ENCODE data around the gene TSPO2. TPM values are rescaled to one million over a fixed set of nuclear protein-coding genes. Genes with fewer than 3 reads are reported as not detected.

Gene TSPO2
- total RNA-seq, 1 donor from 2014 or later = not detected

GRCh38 chr6:41088451-41088850 lies 46.2 kb downstream of the TSPO2 start:
- no peaks in the 10 kb centered on the region for H3K36me3 Mint-ChIP-seq (ENCODE audit: unreplicated experiment)
- no peak for TF ChIP-seq CTCF (IDR thresholded peaks at IDR 0.05; ENCODE audit: partially characterized antibody, unreplicated experiment)
- no peaks in the 10 kb centered on the region for H3K4me1 Mint-ChIP-seq (ENCODE audit: low read depth, unreplicated experiment)
- H3K27me3 Mint-ChIP-seq (ENCODE audit: unreplicated experiment) = no peaks in the 10 kb centered on the region
- no peak overlapping the region for H3K4me3 Mint-ChIP-seq (ENCODE audit: unreplicated experiment)
- no peaks in the 10 kb centered on the region for H3K9me3 Mint-ChIP-seq (ENCODE audit: unreplicated experiment)
- no peak for DNase-seq
- no peak overlapping the region for H3K27ac Mint-ChIP-seq (ENCODE audit: unreplicated experiment)

GRCh38 chr6:41090841-41091761 lies 48.8 kb downstream of the TSPO2 start:
- Mint-ChIP-seq H3K27me3 (ENCODE audit: unreplicated experiment) (no peaks in the 10 kb centered on the region), H3K9me3 (ENCODE audit: unreplicated experiment) (no peaks in the 10 kb centered on the region), H3K27ac (ENCODE audit: unreplicated experiment) (no peak overlapping the region), H3K4me1 (ENCODE audit: low read depth, unreplicated experiment) (no peaks in the 10 kb centered on the region), H3K36me3 (ENCODE audit: unreplicated experiment) (no peaks in the 10 kb centered on the region), H3K4me3 (ENCODE audit: unreplicated experiment) (no peak overlapping the region)
- no peak for DNase-seq
- TF ChIP-seq CTCF (IDR thresholded peaks at IDR 0.05; ENCODE audit: partially characterized antibody, unreplicated experiment) = no peak

DNA sequence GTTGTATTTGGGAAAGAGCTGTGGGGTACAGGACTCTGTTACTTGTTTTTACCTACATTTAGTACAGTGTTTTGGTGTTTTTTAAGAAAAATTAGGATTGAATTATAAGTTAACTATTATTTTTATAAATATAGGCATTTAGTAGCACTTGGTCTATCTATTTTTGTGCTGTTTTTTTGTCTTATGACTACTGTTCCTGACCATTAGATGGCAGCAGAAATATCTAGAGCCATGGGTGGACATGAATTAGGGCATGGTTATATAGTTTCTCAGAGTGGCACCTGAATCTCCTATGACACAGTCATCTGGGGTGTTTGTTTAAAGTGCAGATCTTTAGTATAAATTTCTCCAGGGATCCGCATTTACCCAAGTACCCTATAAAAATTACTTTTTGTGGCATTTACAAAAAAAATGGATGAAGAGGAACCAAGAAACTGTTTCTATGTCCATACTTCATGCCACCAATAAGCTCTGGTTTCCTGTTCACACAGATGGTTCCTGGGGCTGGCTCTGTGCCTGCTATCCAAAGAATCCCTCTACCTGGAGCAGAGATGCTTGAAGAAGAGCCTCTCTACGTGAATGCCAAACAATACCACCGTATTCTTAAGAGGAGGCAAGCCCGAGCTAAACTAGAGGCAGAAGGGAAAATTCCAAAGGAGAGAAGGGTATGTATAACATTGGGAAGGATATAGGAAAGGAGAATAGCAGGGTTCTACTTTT lies 50.3 kb downstream of the TSPO2 start:
- Mint-ChIP-seq H3K4me1 (ENCODE audit: low read depth, unreplicated experiment) (no peaks in the 10 kb centered on the region), H3K36me3 (ENCODE audit: unreplicated experiment) (no peaks in the 10 kb centered on the region), H3K9me3 (ENCODE audit: unreplicated experiment) (no peaks in the 10 kb centered on the region), H3K27me3 (ENCODE audit: unreplicated experiment) (no peaks in the 10 kb centered on the region), H3K27ac (ENCODE audit: unreplicated experiment) (no peak overlapping the region), H3K4me3 (ENCODE audit: unreplicated experiment) (no peak overlapping the region)
- no peak for TF ChIP-seq CTCF (IDR thresholded peaks at IDR 0.05; ENCODE audit: partially characterized antibody, unreplicated experiment)
- DNase-seq = no peak

- Mint-ChIP-seq H3K4me1 (ENCODE audit: low read depth, unreplicated experiment) (no peaks in the 10 kb centered on the region), H3K9me3 (ENCODE audit: unreplicated experiment) (no peaks in the 10 kb centered on the region), H3K4me3 (ENCODE audit: unreplicated experiment) (no peak overlapping the region), H3K36me3 (ENCODE audit: unreplicated experiment) (peaks cover 5% of the 10 kb centered on the region), H3K27me3 (ENCODE audit: unreplicated experiment) (no peaks in the 10 kb centered on the region), H3K27ac (ENCODE audit: unreplicated experiment) (no peak overlapping the region)
- DNase-seq = no peak
- TF ChIP-seq CTCF (IDR thresholded peaks at IDR 0.05; ENCODE audit: partially characterized antibody, unreplicated experiment) = no peak
Observed at GRCh38 chr6:41093729-41094128, 51.5 kb downstream of the TSPO2 start.

Other genes with a start within 250 kb of the TSPO2 start
- 1.0 TPM for gene UNC5CL, start 3.2 kb upstream of the TSPO2 start, total RNA-seq (ENCODE audit: unreplicated experiment)
- gene APOBEC2, start 10.7 kb downstream of the TSPO2 start, total RNA-seq (ENCODE audit: unreplicated experiment) = 0.61 TPM
- gene OARD1, start 29.9 kb downstream of the TSPO2 start, total RNA-seq (ENCODE audit: unreplicated experiment) = 24.4 TPM
- 47.8 TPM for gene NFYA, start 30.5 kb downstream of the TSPO2 start, total RNA-seq (ENCODE audit: unreplicated experiment)
- gene TREML1, start 111.9 kb downstream of the TSPO2 start, total RNA-seq (ENCODE audit: unreplicated experiment) = not detected
- gene TREM2, start 120.6 kb downstream of the TSPO2 start, total RNA-seq (ENCODE audit: unreplicated experiment) = not detected
- not detected for gene TREML2, start 158.7 kb downstream of the TSPO2 start, total RNA-seq (ENCODE audit: unreplicated experiment)
- gene TREML4, start 185.9 kb downstream of the TSPO2 start, total RNA-seq (ENCODE audit: unreplicated experiment) = not detected
- gene TREM1, start 244.2 kb downstream of the TSPO2 start, total RNA-seq (ENCODE audit: unreplicated experiment) = not detected

All from glutamatergic neuron (in vitro differentiated cells).